Panc1 (cell line): ENCODE results near the gene KYNU.

Experiments
- POLR2AphosphoS5 ChIP-seq: IDR thresholded peaks from 2 replicates; pipeline ENCODE4 v1.6.1; 2012; ENCODE audit warnings: mild to moderate bottlenecking, low read depth, low read length, moderate library complexity
- TF ChIP-seq, protein P1 (sequence below): fragments of 450-650 bp; IDR thresholded peaks from 2 replicates; pipeline ENCODE4 v1.5.1; 2017; ENCODE audit warnings: mild to moderate bottlenecking
- TF ChIP-seq, protein P2 (sequence below), 2 experiments: IDR thresholded peaks; 2 replicates each; pipeline ENCODE4 v1.6.1; 2011 to 2012; ENCODE audit warnings: low read depth in 2 of 2, control low read depth in 1 of 2, low read length in 1 of 2, mild to moderate bottlenecking in 1 of 2, moderate library complexity in 1 of 2; ENCODE audit not compliant: insufficient read depth in 1 of 2

DNA sequence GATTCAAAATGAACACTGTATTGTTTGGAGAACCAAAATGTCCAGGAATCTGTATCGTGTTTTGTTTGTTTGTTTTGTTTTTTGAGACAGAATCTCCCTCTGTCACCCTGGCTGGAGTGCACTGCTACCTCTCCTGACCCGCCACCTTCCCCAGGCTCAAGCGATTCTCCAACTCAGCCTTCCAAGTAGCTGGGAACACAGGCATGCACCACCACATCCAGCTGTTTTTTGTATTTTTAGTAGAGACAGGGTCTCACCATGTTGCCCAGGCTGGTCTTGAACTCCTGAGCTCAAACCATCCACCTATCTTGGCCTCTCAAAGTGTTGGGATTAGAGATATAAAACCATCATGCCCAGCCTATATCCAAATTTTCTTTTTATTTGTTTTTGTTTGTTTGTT, 74.6 kb downstream of the KYNU start:
- TF ChIP-seq, protein P1, sequence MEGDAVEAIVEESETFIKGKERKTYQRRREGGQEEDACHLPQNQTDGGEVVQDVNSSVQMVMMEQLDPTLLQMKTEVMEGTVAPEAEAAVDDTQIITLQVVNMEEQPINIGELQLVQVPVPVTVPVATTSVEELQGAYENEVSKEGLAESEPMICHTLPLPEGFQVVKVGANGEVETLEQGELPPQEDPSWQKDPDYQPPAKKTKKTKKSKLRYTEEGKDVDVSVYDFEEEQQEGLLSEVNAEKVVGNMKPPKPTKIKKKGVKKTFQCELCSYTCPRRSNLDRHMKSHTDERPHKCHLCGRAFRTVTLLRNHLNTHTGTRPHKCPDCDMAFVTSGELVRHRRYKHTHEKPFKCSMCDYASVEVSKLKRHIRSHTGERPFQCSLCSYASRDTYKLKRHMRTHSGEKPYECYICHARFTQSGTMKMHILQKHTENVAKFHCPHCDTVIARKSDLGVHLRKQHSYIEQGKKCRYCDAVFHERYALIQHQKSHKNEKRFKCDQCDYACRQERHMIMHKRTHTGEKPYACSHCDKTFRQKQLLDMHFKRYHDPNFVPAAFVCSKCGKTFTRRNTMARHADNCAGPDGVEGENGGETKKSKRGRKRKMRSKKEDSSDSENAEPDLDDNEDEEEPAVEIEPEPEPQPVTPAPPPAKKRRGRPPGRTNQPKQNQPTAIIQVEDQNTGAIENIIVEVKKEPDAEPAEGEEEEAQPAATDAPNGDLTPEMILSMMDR = no peak
- TF ChIP-seq, protein P2, sequence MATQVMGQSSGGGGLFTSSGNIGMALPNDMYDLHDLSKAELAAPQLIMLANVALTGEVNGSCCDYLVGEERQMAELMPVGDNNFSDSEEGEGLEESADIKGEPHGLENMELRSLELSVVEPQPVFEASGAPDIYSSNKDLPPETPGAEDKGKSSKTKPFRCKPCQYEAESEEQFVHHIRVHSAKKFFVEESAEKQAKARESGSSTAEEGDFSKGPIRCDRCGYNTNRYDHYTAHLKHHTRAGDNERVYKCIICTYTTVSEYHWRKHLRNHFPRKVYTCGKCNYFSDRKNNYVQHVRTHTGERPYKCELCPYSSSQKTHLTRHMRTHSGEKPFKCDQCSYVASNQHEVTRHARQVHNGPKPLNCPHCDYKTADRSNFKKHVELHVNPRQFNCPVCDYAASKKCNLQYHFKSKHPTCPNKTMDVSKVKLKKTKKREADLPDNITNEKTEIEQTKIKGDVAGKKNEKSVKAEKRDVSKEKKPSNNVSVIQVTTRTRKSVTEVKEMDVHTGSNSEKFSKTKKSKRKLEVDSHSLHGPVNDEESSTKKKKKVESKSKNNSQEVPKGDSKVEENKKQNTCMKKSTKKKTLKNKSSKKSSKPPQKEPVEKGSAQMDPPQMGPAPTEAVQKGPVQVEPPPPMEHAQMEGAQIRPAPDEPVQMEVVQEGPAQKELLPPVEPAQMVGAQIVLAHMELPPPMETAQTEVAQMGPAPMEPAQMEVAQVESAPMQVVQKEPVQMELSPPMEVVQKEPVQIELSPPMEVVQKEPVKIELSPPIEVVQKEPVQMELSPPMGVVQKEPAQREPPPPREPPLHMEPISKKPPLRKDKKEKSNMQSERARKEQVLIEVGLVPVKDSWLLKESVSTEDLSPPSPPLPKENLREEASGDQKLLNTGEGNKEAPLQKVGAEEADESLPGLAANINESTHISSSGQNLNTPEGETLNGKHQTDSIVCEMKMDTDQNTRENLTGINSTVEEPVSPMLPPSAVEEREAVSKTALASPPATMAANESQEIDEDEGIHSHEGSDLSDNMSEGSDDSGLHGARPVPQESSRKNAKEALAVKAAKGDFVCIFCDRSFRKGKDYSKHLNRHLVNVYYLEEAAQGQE (IDR thresholded peaks at IDR 0.05; ENCODE audit: insufficient read depth in 1 of 2, low read depth in 2 of 2, low read length in 1 of 2) = no peak
- no peak for TF ChIP-seq POLR2AphosphoS5
